HFFc6 (cell line): ENCODE data around the gene SAMD8. TPM values are rescaled to one million over a fixed set of nuclear protein-coding genes. Genes with fewer than 3 reads are reported as not detected.
"Not testable (repeated sequence)": the region's sequence is repeated elsewhere in the genome, so short reads cannot be mapped to it uniquely, and the experiment has no call there.

ENCODE experiments used
- DNase-seq: peaks from one replicate; pipeline ENCODE4 v3.0.0-alpha.2; 2018
- H3K27ac Mint-ChIP-seq: 2 replicates; pipeline ENCODE4 v1.8.0; 2020; ENCODE audit warnings: mild to moderate bottlenecking, mixed read lengths
- H3K27me3 Mint-ChIP-seq: 2 replicates; pipeline ENCODE4 v1.8.0; 2021; ENCODE audit warnings: mild to moderate bottlenecking, moderate library complexity, mixed read lengths; ENCODE audit not compliant: insufficient read depth
- H3K36me3 Mint-ChIP-seq: 2 replicates; pipeline ENCODE4 v1.8.0; 2021; ENCODE audit warnings: low read depth, mixed read lengths
- H3K4me1 Mint-ChIP-seq: 2 replicates; pipeline ENCODE4 v1.8.0; 2020; ENCODE audit warnings: low read depth, mixed read lengths
- H3K4me3 Mint-ChIP-seq: 2 replicates; pipeline ENCODE4 v1.8.0; 2020; ENCODE audit warnings: mild to moderate bottlenecking, moderate library complexity, mixed read lengths
- H3K9me3 Mint-ChIP-seq: 2 replicates; pipeline ENCODE4 v1.8.0; 2020; ENCODE audit warnings: mild to moderate bottlenecking, mixed read lengths
- total RNA-seq, 6 experiments: library from RNA; stranded (reverse); fragmentation: NEBNext Ultra II Directional; extraction: Animal tissue kit (Norgen Biotek cat#: 25700); gene quantifications; 2 replicates in 1 of 6; 3 replicates in 5 of 6; pipeline ENCODE4 v1.2.3, GENCODE V29; 2021
- TF ChIP-seq, protein P1 (sequence below): fragments of 200-600 bp; sonication (generic); IDR thresholded peaks from 2 replicates; pipeline ENCODE4 v1.5.0; 2021; ENCODE audit warnings: antibody characterized with exemption, mild to moderate bottlenecking

The SAMD8 gene
- total RNA-seq, 6 experiments from 2014 or later: 26.5 to 31.5 (median 29.9) TPM

DNA sequence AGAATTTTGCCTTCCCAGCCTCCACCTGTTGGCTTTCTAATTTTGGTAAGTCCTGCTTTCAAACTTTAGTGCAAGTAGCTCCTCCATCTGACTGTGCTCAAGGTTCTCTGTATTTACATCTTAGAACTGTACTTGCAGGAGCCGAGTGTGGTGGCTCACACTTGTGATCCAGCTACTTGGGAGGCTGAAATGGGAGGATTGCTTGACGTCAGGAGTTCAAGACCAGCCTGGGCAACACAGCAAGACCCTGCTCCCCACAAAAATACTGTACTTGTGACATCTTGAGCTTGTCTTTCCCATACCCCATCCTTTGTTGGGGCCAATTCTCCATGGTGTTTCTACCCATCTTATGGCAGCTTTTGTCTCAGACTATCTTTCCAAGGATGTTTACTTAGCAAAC is 94.5 kb downstream of the SAMD8 start:
- Mint-ChIP-seq H3K9me3 (no peaks in the 10 kb centered on the region), H3K4me3 (no peak overlapping the region), H3K36me3 (no peaks in the 10 kb centered on the region; the same call in 1 of the 2 replicates), H3K4me1 (peaks cover 62% of the 10 kb centered on the region), H3K27ac (no peak overlapping the region), H3K27me3 (peaks cover 2% of the 10 kb centered on the region)
- no peak for DNase-seq
- TF ChIP-seq, protein P1, sequence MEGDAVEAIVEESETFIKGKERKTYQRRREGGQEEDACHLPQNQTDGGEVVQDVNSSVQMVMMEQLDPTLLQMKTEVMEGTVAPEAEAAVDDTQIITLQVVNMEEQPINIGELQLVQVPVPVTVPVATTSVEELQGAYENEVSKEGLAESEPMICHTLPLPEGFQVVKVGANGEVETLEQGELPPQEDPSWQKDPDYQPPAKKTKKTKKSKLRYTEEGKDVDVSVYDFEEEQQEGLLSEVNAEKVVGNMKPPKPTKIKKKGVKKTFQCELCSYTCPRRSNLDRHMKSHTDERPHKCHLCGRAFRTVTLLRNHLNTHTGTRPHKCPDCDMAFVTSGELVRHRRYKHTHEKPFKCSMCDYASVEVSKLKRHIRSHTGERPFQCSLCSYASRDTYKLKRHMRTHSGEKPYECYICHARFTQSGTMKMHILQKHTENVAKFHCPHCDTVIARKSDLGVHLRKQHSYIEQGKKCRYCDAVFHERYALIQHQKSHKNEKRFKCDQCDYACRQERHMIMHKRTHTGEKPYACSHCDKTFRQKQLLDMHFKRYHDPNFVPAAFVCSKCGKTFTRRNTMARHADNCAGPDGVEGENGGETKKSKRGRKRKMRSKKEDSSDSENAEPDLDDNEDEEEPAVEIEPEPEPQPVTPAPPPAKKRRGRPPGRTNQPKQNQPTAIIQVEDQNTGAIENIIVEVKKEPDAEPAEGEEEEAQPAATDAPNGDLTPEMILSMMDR: no peak

DNA sequence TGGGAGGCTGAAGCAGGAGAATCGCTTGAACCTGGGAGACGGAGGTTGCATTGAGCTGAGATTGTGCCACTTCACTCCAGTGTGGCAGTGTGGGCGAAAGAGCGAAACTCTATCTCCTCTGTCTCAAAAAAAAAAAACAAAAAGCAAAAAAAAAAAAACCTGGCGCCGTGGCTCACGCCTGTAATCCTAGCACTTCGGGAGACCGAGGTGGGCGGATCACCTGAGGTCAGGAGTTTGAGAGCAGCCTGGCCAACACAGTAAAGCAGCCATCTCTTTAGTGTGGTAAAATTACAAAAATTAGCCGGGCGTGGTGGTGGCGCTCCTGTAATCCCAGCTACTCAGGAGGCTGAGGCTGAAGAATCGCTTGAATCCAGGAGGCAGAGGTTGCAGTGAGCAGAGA is 95.2 kb downstream of the SAMD8 start:
- H3K27ac Mint-ChIP-seq, H3K9me3 Mint-ChIP-seq, H3K4me3 Mint-ChIP-seq, H3K27me3 Mint-ChIP-seq, DNase-seq, H3K36me3 Mint-ChIP-seq: not testable (repeated sequence)
- peaks cover 64% of the 10 kb centered on the region for H3K4me1 Mint-ChIP-seq

DNA sequence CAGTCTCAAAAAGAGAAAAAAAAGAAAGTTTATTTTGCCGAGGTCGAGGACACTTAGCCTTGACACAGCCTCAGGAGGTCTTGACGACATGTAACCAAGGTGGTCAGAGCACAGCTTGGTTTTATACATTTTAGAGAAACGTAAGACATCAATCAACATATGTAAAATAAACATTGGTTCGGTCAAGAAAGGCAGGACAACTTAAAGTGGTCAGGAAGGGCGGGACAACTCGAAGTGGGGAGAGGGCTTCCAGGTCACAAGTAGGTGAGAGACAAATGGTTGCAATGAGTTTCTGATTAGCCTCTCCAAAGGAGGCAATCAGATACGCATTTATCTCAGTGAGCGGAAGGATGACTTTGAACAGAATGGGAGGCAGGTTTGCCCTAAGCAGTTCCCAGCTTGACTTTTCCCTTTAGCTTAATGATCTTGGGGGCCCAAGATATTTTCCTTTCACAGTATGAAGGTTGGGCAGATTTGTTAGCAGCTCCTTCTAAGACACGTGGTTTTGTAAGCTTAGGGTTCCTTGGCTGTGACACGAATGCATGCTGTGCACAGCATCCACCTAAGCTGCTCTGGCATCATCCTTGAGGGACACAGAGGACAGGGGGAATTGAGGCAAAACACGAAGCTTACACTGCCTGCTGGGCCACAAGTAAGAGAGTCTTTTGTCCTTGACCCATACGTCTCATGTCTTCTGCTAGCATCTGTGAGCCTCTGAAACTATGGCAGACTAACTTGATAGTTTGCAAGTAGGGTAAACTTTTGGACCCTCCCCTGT is 95.8 kb downstream of the SAMD8 start:
- H3K4me3 Mint-ChIP-seq: no peak overlapping the region
- peaks cover 64% of the 10 kb centered on the region for H3K4me1 Mint-ChIP-seq
- TF ChIP-seq, protein P1: no peak
- peaks cover 13% of the 10 kb centered on the region for H3K36me3 Mint-ChIP-seq
- H3K9me3 Mint-ChIP-seq: no peaks in the 10 kb centered on the region
- DNase-seq: no peak
- H3K27me3 Mint-ChIP-seq: peaks cover 2% of the 10 kb centered on the region
- H3K27ac Mint-ChIP-seq: no peak overlapping the region

DNA sequence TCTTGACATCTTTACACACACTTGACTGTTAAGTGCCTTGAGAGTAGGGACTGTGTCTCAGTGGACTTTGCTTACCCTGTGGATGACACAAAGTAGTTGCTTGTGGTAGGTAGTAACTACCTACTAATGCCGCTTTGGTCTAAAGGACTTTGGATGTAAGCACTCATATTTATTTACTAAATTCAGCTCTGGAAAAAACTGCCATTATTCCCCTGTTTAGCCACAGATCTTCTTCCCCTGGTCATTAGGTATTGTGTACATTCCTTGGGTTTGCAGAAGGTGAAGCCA is 96.3 kb downstream of the SAMD8 start:
- peak overlapping the region; percentile 88 for H3K27ac Mint-ChIP-seq
- DNase-seq: no peak
- TF ChIP-seq, protein P1: no peak
- H3K9me3 Mint-ChIP-seq: no peaks in the 10 kb centered on the region
- H3K4me3 Mint-ChIP-seq: 0 out of 2 replicates have a peak overlapping the region, but pooled peaks have one; percentile 71
- peaks cover 6% of the 10 kb centered on the region for H3K27me3 Mint-ChIP-seq
- peaks cover 18% of the 10 kb centered on the region for H3K36me3 Mint-ChIP-seq
- peaks cover 64% of the 10 kb centered on the region for H3K4me1 Mint-ChIP-seq

DNA sequence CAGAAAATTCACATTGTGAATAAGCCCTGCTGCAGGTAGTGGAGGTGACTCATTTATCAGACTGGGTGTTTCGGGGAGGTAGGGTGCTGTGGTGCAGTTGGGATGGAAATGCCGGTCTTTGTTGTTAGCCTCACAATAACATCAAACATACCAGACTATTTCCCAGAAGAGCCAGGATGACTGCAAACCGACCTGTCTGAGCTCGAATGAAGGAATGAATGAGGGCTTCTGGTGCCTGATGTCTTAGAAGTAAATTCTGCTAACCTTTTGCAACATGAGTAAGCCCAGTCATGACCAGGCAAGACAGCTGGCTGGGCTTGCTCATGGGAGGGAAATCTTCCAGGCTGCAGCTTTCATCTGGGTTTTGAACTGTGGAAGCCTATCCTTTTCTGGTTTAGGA is 96.7 kb downstream of the SAMD8 start:
- peak overlapping the region; percentile 88 for H3K27ac Mint-ChIP-seq
- H3K27me3 Mint-ChIP-seq: peaks cover 6% of the 10 kb centered on the region
- peaks cover 62% of the 10 kb centered on the region for H3K4me1 Mint-ChIP-seq
- TF ChIP-seq, protein P1: no peak
- peaks cover 20% of the 10 kb centered on the region for H3K36me3 Mint-ChIP-seq
- peak overlapping the region; percentile 71 for H3K4me3 Mint-ChIP-seq
- DNase-seq: peak; percentile 72
- H3K9me3 Mint-ChIP-seq: no peaks in the 10 kb centered on the region

DNA sequence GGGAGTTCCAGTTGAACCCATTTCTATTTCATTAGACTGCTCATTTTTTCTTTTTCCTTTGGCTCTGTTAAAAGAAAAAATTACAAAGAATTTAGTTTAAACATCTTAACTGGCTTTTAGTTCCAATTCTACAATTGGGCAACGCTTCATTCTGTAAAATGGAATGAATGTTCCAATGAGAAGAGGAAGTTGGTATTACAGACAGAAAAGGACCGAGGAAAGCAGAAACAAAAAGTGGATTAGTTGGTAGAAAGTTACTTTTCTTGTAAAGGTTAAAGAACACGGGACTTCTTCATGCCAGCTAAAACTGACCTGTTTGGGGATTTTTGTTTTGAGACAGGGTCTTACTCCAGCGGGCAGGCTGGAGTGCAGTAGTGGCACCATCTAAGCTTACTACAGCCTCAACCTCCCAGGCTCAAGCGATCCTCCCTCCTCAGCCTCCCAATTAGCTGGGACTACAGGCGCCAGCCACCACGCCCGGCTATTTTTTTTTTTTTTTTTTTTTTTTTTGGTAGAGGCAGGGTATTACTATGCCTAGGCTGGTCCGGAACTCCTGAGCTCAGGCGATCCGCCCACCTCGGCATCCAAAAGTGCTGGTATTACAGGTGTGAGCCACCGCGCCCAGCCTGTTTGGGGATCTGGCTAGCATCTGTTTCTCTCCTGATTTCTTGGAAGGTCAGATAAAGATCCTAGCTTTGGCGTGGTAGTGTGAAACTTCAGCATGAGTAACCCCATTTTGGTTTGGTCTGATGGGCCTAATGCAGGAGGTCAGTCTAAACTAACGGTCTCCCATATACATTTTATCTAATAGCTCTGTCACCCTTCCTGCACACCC is 97.8 kb downstream of the SAMD8 start:
- H3K4me1 Mint-ChIP-seq: peaks cover 65% of the 10 kb centered on the region
- TF ChIP-seq, protein P1: no peak
- H3K27ac Mint-ChIP-seq: peak overlapping the region; percentile 100
- H3K9me3 Mint-ChIP-seq: no peaks in the 10 kb centered on the region
- H3K27me3 Mint-ChIP-seq: peaks cover 6% of the 10 kb centered on the region
- DNase-seq: no peak
- H3K4me3 Mint-ChIP-seq: peak overlapping the region; percentile 99
- H3K36me3 Mint-ChIP-seq: peaks cover 27% of the 10 kb centered on the region
